ENCODE measurements around the gene SPRN.
"Not testable (repeated sequence)": the region's sequence is repeated elsewhere in the genome, so short reads cannot be mapped to it uniquely, and the experiment has no call there.

SPRN gene

DNA sequence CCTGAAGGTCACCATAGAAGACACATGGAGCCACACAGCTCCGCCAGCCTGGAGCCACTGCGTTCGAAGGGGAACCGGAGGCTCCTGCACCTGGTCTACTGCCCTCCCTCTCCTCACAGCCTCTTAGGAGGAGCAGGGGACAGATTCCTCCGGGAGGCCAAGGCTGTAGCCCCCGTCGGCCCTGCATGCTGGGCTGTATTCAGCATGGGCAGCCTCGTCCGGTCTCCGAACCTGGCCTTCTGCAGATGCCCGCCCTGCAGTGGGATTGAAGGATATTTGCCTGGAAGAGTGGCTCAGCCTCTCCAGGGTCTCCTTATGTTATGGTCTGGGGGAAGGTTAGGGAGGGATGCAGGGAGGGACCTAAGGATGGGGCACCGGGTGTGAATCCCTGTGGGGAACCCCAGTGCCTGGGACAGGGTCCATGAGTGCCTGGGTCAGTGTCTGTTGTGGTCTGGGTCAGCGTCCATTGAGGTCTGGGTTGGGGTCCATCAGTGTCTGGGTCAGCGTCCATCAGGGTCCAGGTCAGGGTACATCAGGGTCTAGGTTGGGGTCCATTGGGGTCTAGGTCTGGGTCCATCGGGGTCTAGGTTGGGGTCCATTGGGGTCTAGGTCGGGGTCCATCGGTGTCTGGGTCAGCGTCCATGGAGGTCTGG is 16.3 kb upstream of the SPRN start:
- in situ Hi-C loops (cut with MboI; ENCODE audit: low sequenced_read_pairs), result no loop called here

- in situ Hi-C loops (cut with MboI; ENCODE audit: low sequenced_read_pairs), result no loop called here
Measured at GRCh38 chr10:133439517-133440461, 15.4 kb upstream of the SPRN start.

DNA sequence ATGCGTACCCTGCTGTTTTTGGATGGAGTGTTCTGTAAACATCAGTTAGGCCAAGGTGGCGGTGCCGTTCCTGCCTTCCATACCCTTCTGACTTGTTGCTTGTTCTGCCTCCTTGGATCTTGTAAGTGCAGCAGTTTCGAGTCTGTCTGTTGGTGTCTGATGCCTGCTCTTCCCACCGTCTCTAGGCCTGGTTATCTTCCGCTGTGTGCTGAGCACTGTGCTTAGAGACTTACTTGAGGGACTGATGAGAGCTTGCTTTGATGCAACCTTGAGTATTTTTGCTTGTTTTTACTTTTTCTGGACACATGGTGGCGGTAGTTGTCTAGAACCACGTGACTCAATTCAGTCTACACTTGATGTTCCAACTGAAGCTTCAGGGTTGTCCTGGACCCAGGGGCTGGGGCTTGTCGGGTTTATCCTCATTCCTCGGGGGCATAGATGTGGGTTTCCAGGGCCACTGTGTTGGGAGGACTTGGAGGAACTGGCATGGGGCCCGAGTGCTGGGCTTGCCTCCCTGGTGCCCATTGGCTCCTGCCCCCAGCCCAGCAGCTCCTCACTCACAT is 14.4 kb upstream of the SPRN start:
- in situ Hi-C loops (cut with MboI; ENCODE audit: low sequenced_read_pairs), result no loop called here

DNA sequence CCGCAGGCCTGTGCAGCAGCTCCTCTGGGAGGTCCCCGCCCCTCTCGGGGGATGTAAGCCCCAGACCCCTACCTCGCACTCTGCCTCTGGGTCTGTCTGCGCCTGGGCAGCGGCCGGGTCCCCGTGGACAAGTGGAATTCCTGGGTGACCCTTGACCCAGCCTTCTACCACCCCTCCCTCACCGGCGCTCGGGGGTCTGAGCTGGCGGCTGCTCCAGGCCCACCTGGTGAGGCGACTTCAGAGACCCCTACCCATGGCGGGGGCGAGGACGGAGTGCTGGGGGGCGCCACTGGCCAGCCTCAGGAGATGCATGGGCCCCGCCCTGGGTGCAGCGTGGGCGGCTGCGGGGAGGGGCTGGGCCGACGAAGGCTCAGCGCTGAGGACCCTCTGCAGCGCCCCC is 8.4 kb upstream of the SPRN start:
- in situ Hi-C loops (cut with MboI; ENCODE audit: low sequenced_read_pairs), result not testable (repeated sequence)

GRCh38 chr10:133431888-133432613 is 7.6 kb upstream of the SPRN start:
- in situ Hi-C loops (cut with MboI; ENCODE audit: low sequenced_read_pairs), result not testable (repeated sequence)

- in situ Hi-C loops (cut with MboI; ENCODE audit: low sequenced_read_pairs), result not testable (repeated sequence)
Measured at GRCh38 chr10:133429571-133429970, 5.1 kb upstream of the SPRN start.

GRCh38 chr10:133424102-133424501 is 323 bp downstream of the SPRN start:
- in situ Hi-C loops (cut with MboI; ENCODE audit: low sequenced_read_pairs), result not testable (repeated sequence)

DNA sequence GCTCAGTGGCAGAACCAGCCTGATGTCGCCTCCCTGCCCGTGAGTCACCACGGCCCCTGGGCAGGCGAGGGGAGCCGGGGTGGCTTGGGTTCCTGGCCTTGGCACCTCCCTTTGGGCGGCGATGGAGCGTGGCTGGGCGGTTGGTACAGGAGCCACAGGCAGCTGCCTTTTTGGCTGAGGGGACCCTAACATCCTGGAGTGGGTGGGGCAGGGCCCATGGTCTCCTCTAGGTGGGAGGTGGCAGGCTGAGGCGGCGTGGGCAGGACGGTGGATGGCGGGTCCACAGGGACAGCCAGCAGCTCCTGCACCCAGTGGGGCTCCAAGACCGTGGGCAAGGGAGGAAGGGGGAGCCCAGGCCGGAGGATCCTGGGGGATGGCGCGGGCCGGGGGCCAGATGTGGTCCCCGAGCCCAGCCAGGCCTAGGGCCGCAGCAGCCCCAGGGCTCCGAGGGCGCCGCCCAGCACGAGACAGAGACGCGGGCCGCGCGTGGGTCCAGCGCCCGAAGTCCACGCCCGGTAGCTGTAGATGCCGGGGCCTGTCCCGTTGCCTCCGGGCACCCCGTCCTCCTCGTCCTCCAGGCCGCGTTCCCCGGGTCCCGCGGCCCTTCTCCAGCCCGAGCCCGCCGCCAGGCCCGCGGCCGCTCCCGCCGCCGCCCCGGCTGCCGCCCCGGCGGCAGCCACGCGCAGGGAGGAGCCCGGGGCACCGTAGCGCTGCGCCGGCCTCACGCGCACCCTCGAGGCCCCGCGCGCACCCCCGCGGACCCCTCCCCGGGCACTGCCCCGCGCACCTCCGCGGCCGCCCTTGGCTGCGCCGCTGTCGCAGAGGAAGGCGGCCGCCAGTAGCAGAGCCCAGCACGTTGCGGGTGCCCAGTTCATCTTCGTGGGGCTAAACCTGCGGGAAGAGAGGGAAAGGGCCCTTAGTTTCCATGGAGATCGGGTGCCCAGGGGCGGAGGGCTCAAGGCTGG is 1.3 kb downstream of the SPRN start:
- in situ Hi-C loops (cut with MboI; ENCODE audit: low sequenced_read_pairs), result no loop called here

- in situ Hi-C loops (cut with MboI; ENCODE audit: low sequenced_read_pairs), result no loop called here
Measured at GRCh38 chr10:133422223-133422806, 2.1 kb downstream of the SPRN start.

DNA sequence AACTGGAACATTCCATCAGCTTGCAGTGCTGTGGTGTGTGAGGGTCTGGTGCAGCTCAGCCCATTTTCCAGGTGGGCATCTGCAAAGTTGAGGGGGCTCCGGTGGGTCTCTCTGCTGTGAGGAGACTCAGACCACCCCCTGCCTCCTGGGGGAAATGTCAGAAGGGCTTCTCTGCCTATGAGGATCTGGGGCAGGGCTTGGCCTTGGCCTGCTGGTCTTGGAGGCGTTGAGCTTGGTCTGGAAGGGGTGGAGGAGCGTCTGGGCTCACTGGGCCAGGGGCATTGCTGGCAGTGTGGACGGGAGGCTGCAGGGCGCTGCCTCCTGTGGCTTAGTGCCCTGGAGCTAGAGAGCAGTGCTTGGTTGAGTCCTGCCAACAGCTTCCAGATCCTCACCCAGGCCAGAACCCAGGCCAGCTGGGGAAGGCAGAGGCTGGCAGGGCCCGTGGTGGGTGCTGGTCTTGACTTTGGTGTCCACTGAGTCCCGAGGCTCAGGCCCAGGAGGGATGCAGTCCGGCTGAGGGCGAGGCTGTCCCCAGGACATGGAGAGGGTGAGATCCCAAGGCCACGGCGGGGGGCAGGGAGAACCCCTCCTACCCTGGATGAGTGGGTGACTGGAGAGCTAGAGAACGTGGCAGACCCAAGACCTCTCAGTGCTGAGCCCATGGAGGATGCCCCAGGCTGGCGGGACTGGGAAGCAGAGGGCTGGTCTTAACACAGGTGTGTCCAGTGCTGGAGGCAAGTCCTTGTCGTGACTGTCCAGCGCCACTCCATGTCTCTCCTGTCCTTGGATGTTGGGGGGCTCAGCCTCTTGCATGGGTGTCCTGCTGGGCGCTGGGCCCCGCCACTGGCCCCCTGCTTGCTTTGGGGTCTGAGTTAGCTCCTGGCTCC is 2.8 kb downstream of the SPRN start:
- in situ Hi-C loops (cut with MboI; ENCODE audit: low sequenced_read_pairs), result no loop called here

DNA sequence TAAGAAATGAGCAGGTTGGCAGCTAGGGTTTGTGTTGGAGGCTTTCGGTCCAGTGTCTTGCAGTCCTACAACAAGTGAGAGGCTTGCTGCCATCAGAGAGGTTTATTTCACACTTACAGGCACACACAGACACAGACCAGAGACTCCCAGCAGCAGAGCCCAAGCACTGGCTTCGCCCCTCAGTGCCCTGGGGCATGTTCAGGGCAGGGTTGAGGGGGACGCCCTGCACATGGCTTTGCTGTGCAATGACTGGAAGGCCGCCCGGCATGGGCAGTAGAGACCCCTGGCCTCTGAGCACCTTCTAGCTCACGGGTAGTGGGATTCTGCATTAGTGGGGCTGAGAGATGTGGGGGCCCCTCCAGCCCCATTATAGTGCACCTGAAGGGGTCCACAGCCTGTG is 3.8 kb downstream of the SPRN start:
- in situ Hi-C loops (cut with MboI; ENCODE audit: low sequenced_read_pairs), result no loop called here

DNA sequence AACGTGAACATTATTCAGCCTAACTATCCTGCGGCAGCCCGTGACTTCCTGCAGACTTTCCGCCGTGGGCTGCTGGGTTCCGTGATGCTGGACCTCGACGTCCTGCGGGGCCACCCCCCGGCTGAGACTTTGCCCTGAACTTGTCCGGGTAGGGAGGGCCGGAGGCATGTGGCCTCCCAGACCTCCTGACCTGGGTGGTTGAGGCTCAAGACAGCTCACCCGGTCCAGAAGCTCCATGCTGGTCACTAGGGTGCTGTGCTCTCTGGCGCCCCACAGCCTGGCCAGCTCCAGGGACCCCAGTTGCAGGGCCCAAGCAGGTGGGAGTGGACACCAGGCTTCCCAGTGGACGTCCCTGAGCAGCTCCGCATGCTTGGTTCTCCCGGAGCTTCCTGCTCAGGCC is 4.4 kb downstream of the SPRN start:
- in situ Hi-C loops (cut with MboI; ENCODE audit: low sequenced_read_pairs), result no loop called here

- in situ Hi-C loops (cut with MboI; ENCODE audit: low sequenced_read_pairs), result no loop called here
Measured at GRCh38 chr10:133419211-133419950, 5.0 kb downstream of the SPRN start.

DNA sequence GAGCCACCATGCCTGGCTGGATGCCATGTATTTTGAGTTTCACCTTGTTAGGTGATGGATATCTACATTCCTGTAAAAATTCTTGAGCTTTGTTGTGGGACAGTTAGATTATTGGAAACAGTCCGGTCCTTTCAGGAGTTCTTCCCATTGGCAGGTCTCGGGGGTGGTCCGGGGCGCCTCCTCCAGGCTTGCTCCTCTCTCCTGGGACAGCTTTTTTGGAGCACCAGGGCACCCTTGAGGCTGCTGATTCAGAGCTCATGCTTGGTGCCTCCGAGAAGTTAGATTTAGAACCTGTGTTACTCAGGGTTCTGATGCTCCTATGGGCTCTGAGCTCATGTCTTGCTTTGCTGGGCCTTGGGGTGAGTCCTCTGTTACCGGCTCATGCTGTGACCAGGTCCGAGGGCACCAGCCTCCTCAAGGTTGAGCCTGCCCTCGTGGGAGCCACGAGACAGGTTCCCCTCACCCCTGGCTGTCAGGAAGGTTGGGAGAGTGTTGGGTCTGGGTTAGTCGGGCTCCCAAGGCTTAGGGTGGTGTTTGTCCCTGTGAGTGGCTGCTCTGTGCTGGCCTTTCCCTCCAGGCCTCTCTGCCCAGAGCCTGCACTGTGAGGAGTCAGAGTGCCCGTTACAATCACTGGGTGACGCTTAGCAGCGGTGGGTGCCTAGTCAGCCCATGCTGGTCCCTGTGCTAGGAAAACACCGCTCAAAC is 6.0 kb downstream of the SPRN start:
- in situ Hi-C loops (cut with MboI; ENCODE audit: low sequenced_read_pairs), result no loop called here

GRCh38 chr10:133415752-133416151 is 8.7 kb downstream of the SPRN start:
- in situ Hi-C loops (cut with MboI; ENCODE audit: low sequenced_read_pairs), result no loop called here

- in situ Hi-C loops (cut with MboI; ENCODE audit: low sequenced_read_pairs), result not testable (repeated sequence)
Measured at GRCh38 chr10:133414401-133414800, 10.0 kb downstream of the SPRN start.

DNA sequence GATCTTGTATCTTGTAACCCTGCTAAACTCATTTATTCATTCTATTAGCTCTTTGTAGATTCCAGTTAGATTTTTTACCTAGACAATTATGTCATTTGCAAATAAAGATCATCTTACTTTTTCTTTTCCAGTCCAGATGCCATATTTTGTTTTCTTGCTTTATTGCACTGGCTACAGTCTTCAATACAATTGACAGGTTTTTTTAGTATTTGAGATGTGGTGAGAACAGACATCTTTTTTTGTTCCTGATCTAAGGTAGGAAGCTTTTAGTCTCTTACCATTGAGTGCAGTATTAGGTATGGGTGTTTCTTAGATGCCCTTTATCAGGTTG is 12.1 kb downstream of the SPRN start:
- in situ Hi-C loops (cut with MboI; ENCODE audit: low sequenced_read_pairs), result no loop called here

Measured in HL-60/S4 treated with phorbol 12-myristate 13-acetate at 8.2 ng/mL for 4 days and 3 days (cell line).